ENCODE data around the gene EMC7.

DNA sequence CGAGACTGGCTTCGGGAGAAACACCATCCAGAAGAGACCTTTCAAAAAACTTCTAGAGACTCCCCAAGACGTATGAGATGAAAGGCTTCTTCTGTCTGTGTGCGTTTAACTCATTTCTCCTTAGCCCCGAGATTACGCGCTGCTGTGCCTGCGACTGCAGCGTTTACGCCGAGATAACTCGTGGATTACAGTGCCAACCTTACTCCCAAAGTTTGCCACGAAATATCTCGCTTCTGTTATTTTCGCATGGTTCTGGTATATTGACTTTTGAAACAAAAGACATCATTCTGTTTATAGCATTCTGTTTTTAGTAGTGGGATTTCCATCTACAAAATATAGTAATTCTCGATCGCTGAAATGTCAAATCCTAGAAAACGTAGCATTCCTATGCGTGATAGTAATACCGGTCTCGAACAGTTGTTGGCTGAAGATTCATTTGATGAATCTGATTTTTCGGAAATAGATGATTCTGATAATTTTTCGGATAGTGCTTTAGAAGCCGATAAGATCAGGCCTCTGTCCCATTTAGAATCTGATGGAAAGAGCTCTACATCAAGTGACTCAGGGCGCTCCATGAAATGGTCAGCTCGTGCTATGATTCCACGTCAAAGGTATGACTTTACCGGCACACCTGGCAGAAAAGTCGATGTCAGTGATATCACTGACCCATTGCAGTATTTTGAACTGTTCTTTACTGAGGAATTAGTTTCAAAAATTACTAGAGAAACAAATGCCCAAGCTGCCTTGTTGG is 688 bp upstream of the EMC7 start:
- TF ChIP-seq CTCF (IDR thresholded peaks at IDR 0.05; ENCODE audit: poor library complexity) (no peak), EZH2 (IDR thresholded peaks at IDR 0.05; ENCODE audit: borderline replicate concordance) (no peak), EZH2phosphoT487 (IDR thresholded peaks at IDR 0.05; ENCODE audit: low read depth, severe bottlenecking, unreplicated experiment) (no peak)
